Panc1 (cell line): Measurements from ENCODE around the gene FAM83D. TPM values are rescaled to one million over a fixed set of nuclear protein-coding genes. Genes with fewer than 3 reads are reported as not detected.

ENCODE experiments used
- ATAC-seq: fragments of 200-7000 bp; cut with Tn5 transposase; 2 replicates; pipeline ENCODE4 v1.9.1; 2020; ENCODE audit warnings: mild to moderate bottlenecking, moderate library complexity
- BruUV-seq: library from RNA; stranded (reverse); fragments of 400-500 nt; replicated peaks from 2 replicates; lab custom pipeline; 2021; lab: Mats Ljungman, UMichigan
- CTCF ChIA-PET: fragments of 300-600 bp; sonication (Branson Sonifier 250); formaldehyde crosslinking; loops from one replicate; lab custom pipeline; 2022; ENCODE audit warnings: antibody characterized with exemption; lab: Charles Lee
- POLR2A ChIA-PET: fragments of 300-600 bp; sonication (Branson Sonifier 250); formaldehyde crosslinking; loops from one replicate; lab custom pipeline; 2022; ENCODE audit warnings: antibody characterized with exemption; lab: Charles Lee
- DNase-seq: peaks from one replicate; pipeline ENCODE4 v3.0.0-alpha.2; 2010; ENCODE audit warnings: low read depth, low spot score
- H3K27ac ChIP-seq: 2 replicates; pipeline ENCODE4 v1.5.1; 2011; ENCODE audit warnings: mild to moderate bottlenecking, low read length, inconsistent platforms
- H3K27me3 ChIP-seq: fragments of 200-500 bp; sonication (Bioruptor generic); 2 replicates; pipeline ENCODE4 v1.6.0; 2014; ENCODE audit warnings: low read length, inconsistent platforms; ENCODE audit not compliant: control insufficient read depth, insufficient read depth
- H3K36me3 ChIP-seq: fragments of 200-500 bp; sonication (Bioruptor generic); 2 replicates; pipeline ENCODE4 v1.5.1; 2014; ENCODE audit warnings: inconsistent platforms, mild to moderate bottlenecking, low read length, moderate library complexity; ENCODE audit not compliant: control insufficient read depth, insufficient read depth
- H3K4me1 ChIP-seq: 2 replicates; pipeline ENCODE4 v1.5.1; 2011; ENCODE audit warnings: inconsistent platforms, mild to moderate bottlenecking, low read length, moderate library complexity; ENCODE audit not compliant: control insufficient read depth, insufficient read depth
- H3K4me3 ChIP-seq, 2 experiments: 2 replicates each; pipeline ENCODE4 v1.5.1; 2011 to 2012; ENCODE audit warnings: low read depth in 2 of 2, low read length in 2 of 2, mild to moderate bottlenecking in 2 of 2, inconsistent platforms in 1 of 2, moderate library complexity in 1 of 2
- H3K9me3 ChIP-seq: fragments of 200-500 bp; sonication (Bioruptor generic); 2 replicates; pipeline ENCODE4 v1.5.1; 2014; ENCODE audit warnings: low read depth, mild to moderate bottlenecking, inconsistent platforms, low read length, moderate library complexity; ENCODE audit not compliant: control insufficient read depth, insufficient read depth
- CTCF ChIP-seq: fragments of 450-650 bp; IDR thresholded peaks from 2 replicates; pipeline ENCODE4 v1.5.1; 2017; ENCODE audit warnings: mild to moderate bottlenecking
- POLR2AphosphoS5 ChIP-seq: IDR thresholded peaks from 2 replicates; pipeline ENCODE4 v1.6.1; 2012; ENCODE audit warnings: mild to moderate bottlenecking, low read depth, low read length, moderate library complexity
- REST ChIP-seq, 2 experiments: IDR thresholded peaks; 2 replicates each; pipeline ENCODE4 v1.6.1; 2011 to 2012; ENCODE audit warnings: low read depth in 2 of 2, control low read depth in 1 of 2, low read length in 1 of 2, mild to moderate bottlenecking in 1 of 2, moderate library complexity in 1 of 2; ENCODE audit not compliant: insufficient read depth in 1 of 2
- SIN3A ChIP-seq: IDR thresholded peaks from 2 replicates; pipeline ENCODE4 v1.6.1; 2012; ENCODE audit warnings: low read depth, mild to moderate bottlenecking, low read length, moderate library complexity, borderline replicate concordance; ENCODE audit not compliant: insufficient read depth
- TCF7L2 ChIP-seq: IDR thresholded peaks from 2 replicates; pipeline ENCODE4 v1.6.1; 2011; ENCODE audit warnings: mild to moderate bottlenecking, low read depth, low read length, inconsistent platforms
- in situ Hi-C: cut with HindIII; loops from 2 replicates; pipeline ENCODE4 v1.10.0; 2016; ENCODE audit warnings: low sequenced_read_pairs, low pct_unique_long_range_greater_than_20kb
- intact Hi-C: fragments of 100-400 bp; cut with micrococcal nuclease; formaldehyde crosslinking; loops from one replicate; pipeline ENCODE4 v1.10.0; 2022; ENCODE audit not compliant: unreplicated experiment
- total RNA-seq: library from RNA; stranded (reverse); gene quantifications from one replicate; pipeline ENCODE4 v1.2.1, GENCODE V29; 2021; ENCODE audit not compliant: unreplicated experiment

FAM83D gene
- total RNA-seq, 1 experiment from 2014 or later = 30.9 TPM

- peaks cover 13% of the 10 kb centered on the region for H3K36me3 ChIP-seq
- CTCF ChIA-PET = no interaction called here
- no peaks in the 10 kb centered on the region for H3K4me1 ChIP-seq
- no peaks in the 10 kb centered on the region for H3K9me3 ChIP-seq
- POLR2A ChIA-PET = no interaction called here
- H3K4me3 ChIP-seq = no peak overlapping the region
- in situ Hi-C loops = no loop called here
- BruUV-seq = no TSS peak
- intact Hi-C loops = no loop called here
- no peak overlapping the region for H3K27ac ChIP-seq
- DNase-seq = no peak
- ATAC-seq = no peak
- H3K27me3 ChIP-seq = no peaks in the 10 kb centered on the region
- no peak for TF ChIP-seq REST (IDR thresholded peaks at IDR 0.05; ENCODE audit: insufficient read depth in 1 of 2, low read depth in 2 of 2, low read length in 1 of 2)
- no peak for TF ChIP-seq TCF7L2
- TF ChIP-seq SIN3A = no peak
- no peak for TF ChIP-seq POLR2AphosphoS5
- no peak for TF ChIP-seq CTCF
Measured at GRCh38 chr20:38997622-38998021, 71.4 kb downstream of the FAM83D start.

- no TSS peak for BruUV-seq
- H3K4me1 ChIP-seq = no peaks in the 10 kb centered on the region
- POLR2A ChIA-PET = no interaction called here
- no peak overlapping the region for H3K27ac ChIP-seq
- in situ Hi-C loops (no loop called here), intact Hi-C loops (no loop called here)
- H3K9me3 ChIP-seq = no peaks in the 10 kb centered on the region
- no peak overlapping the region for H3K4me3 ChIP-seq
- CTCF ChIA-PET = no interaction called here
- H3K36me3 ChIP-seq = peaks cover 18% of the 10 kb centered on the region
- TF ChIP-seq POLR2AphosphoS5 (no peak), CTCF (no peak), REST (IDR thresholded peaks at IDR 0.05; ENCODE audit: insufficient read depth in 1 of 2, low read depth in 2 of 2, low read length in 1 of 2) (no peak), TCF7L2 (no peak), SIN3A (no peak)
- no peak for ATAC-seq
- no peaks in the 10 kb centered on the region for H3K27me3 ChIP-seq
- no peak for DNase-seq
Measured at GRCh38 chr20:38999217-38999616, 73.0 kb downstream of the FAM83D start.
